Astrocyte (in vitro differentiated cells and primary cell): ENCODE measurements around the gene MFAP3.

Experiments used
- EZH2 ChIP-seq: IDR thresholded peaks from 2 replicates; pipeline ENCODE4 v1.6.1; 2012; ENCODE audit warnings: mild to moderate bottlenecking, low read length, inconsistent platforms; ENCODE audit not compliant: insufficient read depth
- TF ChIP-seq, protein P1 (sequence below): IDR thresholded peaks from 2 replicates; pipeline ENCODE4 v1.5.1; 2011; ENCODE audit warnings: low read depth, mild to moderate bottlenecking, inconsistent platforms, low read length, moderate library complexity; ENCODE audit not compliant: insufficient read depth

DNA sequence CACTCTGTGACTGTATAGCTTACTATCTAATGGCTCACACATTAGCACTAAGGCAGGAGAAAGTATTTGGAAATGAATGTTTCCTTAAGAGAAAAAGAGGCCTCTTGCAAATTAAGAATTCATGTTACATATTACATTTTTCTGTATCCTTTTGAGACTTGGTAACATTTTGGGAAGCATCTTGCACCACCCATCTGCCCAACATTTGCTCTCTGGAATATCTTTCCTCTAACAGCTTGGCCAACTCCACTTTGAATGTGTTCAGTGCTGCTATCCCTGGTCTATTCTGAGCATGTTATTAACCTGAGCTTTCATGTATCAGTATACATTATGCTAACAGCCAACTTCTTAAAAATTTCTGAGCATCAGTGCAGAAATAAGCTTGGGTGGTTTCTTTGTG lies 27.2 kb downstream of the MFAP3 start:
- TF ChIP-seq, protein P1, sequence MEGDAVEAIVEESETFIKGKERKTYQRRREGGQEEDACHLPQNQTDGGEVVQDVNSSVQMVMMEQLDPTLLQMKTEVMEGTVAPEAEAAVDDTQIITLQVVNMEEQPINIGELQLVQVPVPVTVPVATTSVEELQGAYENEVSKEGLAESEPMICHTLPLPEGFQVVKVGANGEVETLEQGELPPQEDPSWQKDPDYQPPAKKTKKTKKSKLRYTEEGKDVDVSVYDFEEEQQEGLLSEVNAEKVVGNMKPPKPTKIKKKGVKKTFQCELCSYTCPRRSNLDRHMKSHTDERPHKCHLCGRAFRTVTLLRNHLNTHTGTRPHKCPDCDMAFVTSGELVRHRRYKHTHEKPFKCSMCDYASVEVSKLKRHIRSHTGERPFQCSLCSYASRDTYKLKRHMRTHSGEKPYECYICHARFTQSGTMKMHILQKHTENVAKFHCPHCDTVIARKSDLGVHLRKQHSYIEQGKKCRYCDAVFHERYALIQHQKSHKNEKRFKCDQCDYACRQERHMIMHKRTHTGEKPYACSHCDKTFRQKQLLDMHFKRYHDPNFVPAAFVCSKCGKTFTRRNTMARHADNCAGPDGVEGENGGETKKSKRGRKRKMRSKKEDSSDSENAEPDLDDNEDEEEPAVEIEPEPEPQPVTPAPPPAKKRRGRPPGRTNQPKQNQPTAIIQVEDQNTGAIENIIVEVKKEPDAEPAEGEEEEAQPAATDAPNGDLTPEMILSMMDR = no peak
- no peak for TF ChIP-seq EZH2
